Liver (tissue), 9 donors: ENCODE results near the gene YTHDF1. TPM values are rescaled to one million over a fixed set of nuclear protein-coding genes. Genes with fewer than 3 reads are reported as not detected.

Experiments used
- DNase-seq: peaks from one replicate; pipeline ENCODE4 v3.0.0-alpha.2; 2017; ENCODE audit warnings: low spot score
- H3K27ac ChIP-seq, 2 donors: one replicate each; pipeline ENCODE4 v1.7.0; 2013; ENCODE audit warnings: inconsistent platforms in 2 of 2, low read length in 2 of 2, control low read depth in 1 of 2, low read depth in 1 of 2, mild to moderate bottlenecking in 1 of 2
- H3K27me3 ChIP-seq, 4 donors: one replicate each; pipeline versions ENCODE4 v1.6.1 to v1.7.0; 2013; ENCODE audit warnings: low read length in 3 of 4, inconsistent platforms in 1 of 4, mild to moderate bottlenecking in 1 of 4, moderate library complexity in 1 of 4; ENCODE audit not compliant: control insufficient read depth in 4 of 4, insufficient read depth in 4 of 4
- H3K36me3 ChIP-seq, 4 donors: one replicate each; pipeline versions ENCODE4 v1.6.1 to v1.7.0; 2013; ENCODE audit warnings: low read length in 3 of 4, mild to moderate bottlenecking in 3 of 4, low read depth in 1 of 4, moderate library complexity in 1 of 4; ENCODE audit not compliant: control insufficient read depth in 4 of 4, insufficient read depth in 3 of 4
- H3K4me1 ChIP-seq, 4 donors: one replicate each; pipeline versions ENCODE4 v1.6.1 to v1.7.0; 2013; ENCODE audit warnings: low read length in 3 of 4, mild to moderate bottlenecking in 3 of 4, moderate library complexity in 1 of 4; ENCODE audit not compliant: control insufficient read depth in 4 of 4, insufficient read depth in 4 of 4
- H3K4me3 ChIP-seq, 3 donors: one replicate each; pipeline versions ENCODE4 v1.6.1 to v1.7.0; 2013; ENCODE audit warnings: low read length in 3 of 3, control low read depth in 1 of 3, low read depth in 1 of 3, mild to moderate bottlenecking in 1 of 3
- H3K9ac ChIP-seq, 2 donors: one replicate each; pipeline ENCODE4 v1.7.0; 2013; ENCODE audit warnings: low read length in 2 of 2, mild to moderate bottlenecking in 2 of 2, moderate library complexity in 2 of 2, control low read depth in 1 of 2, low read depth in 1 of 2
- H3K9me3 ChIP-seq, 4 donors: one replicate each; pipeline versions ENCODE4 v1.6.1 to v1.7.0; 2013; ENCODE audit warnings: low read length in 3 of 4; ENCODE audit not compliant: control insufficient read depth in 4 of 4
- ATF3 ChIP-seq: IDR thresholded peaks from 2 replicates; pipeline ENCODE4 v1.6.1; 2016; ENCODE audit warnings: antibody characterized with exemption
- EGR1 ChIP-seq, 2 donors: IDR thresholded peaks; 2 replicates each; pipeline ENCODE4 v1.6.1; 2016 to 2018; ENCODE audit warnings: antibody characterized with exemption in 2 of 2, low read depth in 2 of 2
- FOXA1 ChIP-seq: IDR thresholded peaks from 2 replicates; pipeline ENCODE4 v1.6.1; 2016; ENCODE audit warnings: antibody characterized with exemption
- FOXA2 ChIP-seq: IDR thresholded peaks from 2 replicates; pipeline ENCODE4 v1.6.1; 2016; ENCODE audit warnings: antibody characterized with exemption
- GABPA ChIP-seq, 2 donors: IDR thresholded peaks in 1 of 2; conservative IDR thresholded peaks in 1 of 2; 2 replicates each; pipeline ENCODE4 v1.6.1; 2016; ENCODE audit warnings: antibody characterized with exemption in 2 of 2, mild to moderate bottlenecking in 1 of 2, moderate library complexity in 1 of 2
- HNF4A ChIP-seq, 2 donors: conservative IDR thresholded peaks; 2 replicates each; pipeline ENCODE4 v1.6.1; 2016; ENCODE audit warnings: antibody characterized with exemption in 2 of 2, mild to moderate bottlenecking in 2 of 2
- HNF4G ChIP-seq: IDR thresholded peaks from 2 replicates; pipeline ENCODE4 v1.6.1; 2016; ENCODE audit warnings: antibody characterized with exemption
- JUND ChIP-seq, 2 donors: IDR thresholded peaks; 2 replicates each; pipeline ENCODE4 v1.6.1; 2016; ENCODE audit warnings: antibody characterized with exemption in 2 of 2
- NR2F2 ChIP-seq: IDR thresholded peaks from 2 replicates; pipeline ENCODE4 v1.6.1; 2016; ENCODE audit warnings: antibody characterized with exemption
- RAD21 ChIP-seq, 2 donors: IDR thresholded peaks; 2 replicates each; pipeline ENCODE4 v1.6.1; 2016; ENCODE audit warnings: antibody characterized with exemption in 2 of 2, mild to moderate bottlenecking in 2 of 2
- RXRA ChIP-seq, 2 donors: IDR thresholded peaks; 2 replicates each; pipeline ENCODE4 v1.6.1; 2017 to 2018; ENCODE audit warnings: antibody characterized with exemption in 2 of 2, mild to moderate bottlenecking in 1 of 2
- SP1 ChIP-seq: IDR thresholded peaks from 2 replicates; pipeline ENCODE4 v1.6.1; 2018; ENCODE audit warnings: antibody characterized with exemption, mild to moderate bottlenecking
- TAF1 ChIP-seq: conservative IDR thresholded peaks from 2 replicates; pipeline ENCODE4 v1.6.1; 2016; ENCODE audit warnings: antibody characterized with exemption, mild to moderate bottlenecking
- YY1 ChIP-seq: IDR thresholded peaks from 2 replicates; pipeline ENCODE4 v1.6.1; 2016; ENCODE audit warnings: antibody characterized with exemption, mild to moderate bottlenecking
- ZBTB33 ChIP-seq: IDR thresholded peaks from 2 replicates; pipeline ENCODE4 v1.6.1; 2016; ENCODE audit warnings: antibody characterized with exemption
- WGBS: extraction: QIAGEN DNeasy Blood & Tissue Kit; methylation state at CpG from one replicate; pipeline ENCODE4 v1.1.7; 2013; 5-methylcytosine and 5-hydroxymethylcytosine counted together
- polyA plus RNA-seq, 2 donors: library from polyadenylated mRNA; stranded (reverse) in 1 of 2; unstranded in 1 of 2; fragments of 200-250 nt in 1 of 2; fragments of >200 nt in 1 of 2; fragmentation: Nextera tagmentation in 1 of 2; extraction: Ambion mirVana in 1 of 2; gene quantifications; one replicate each; pipeline versions ENCODE4 v1.2.1 to v1.2.3, GENCODE V29; 2013 to 2015
- total RNA-seq, 2 donors: library from RNA; depleted of rRNA; stranded (reverse); fragments of >200 nt; gene quantifications; one replicate each; pipeline ENCODE4 v1.2.3, GENCODE V29; 2014
- TF ChIP-seq, protein P1 (sequence below): fragments of 150-350 bp; IDR thresholded peaks from 2 replicates; pipeline ENCODE4 v1.5.1; 2017; ENCODE audit warnings: improper control_type of control experiment, low read depth, low read length; ENCODE audit not compliant: missing input control
- donor health status: healthy.
- donor health status: healthy.
- donor health status: healthy.
- donor health status: healthy.
- donor health status: healthy.

Gene YTHDF1
- total and polyA plus RNA-seq, 4 donors: 6.8 to 19.5 (median 14.9) TPM

- TF ChIP-seq TAF1: no peak
- TF ChIP-seq NR2F2: no peak
These were observed 47.1 kb downstream of the YTHDF1 start (continued) for GRCh38 chr20:63168861-63169260.

- WGBS: 80% methylated on average over 23 of the region's 23 CpGs
- peaks cover 0 to 6% (median 4%) of the 10 kb centered on the region in 4 donors for H3K27me3 ChIP-seq
- DNase-seq: no peak
These were observed 47.9 kb downstream of the YTHDF1 start for GRCh38 chr20:63167918-63168520.

DNA sequence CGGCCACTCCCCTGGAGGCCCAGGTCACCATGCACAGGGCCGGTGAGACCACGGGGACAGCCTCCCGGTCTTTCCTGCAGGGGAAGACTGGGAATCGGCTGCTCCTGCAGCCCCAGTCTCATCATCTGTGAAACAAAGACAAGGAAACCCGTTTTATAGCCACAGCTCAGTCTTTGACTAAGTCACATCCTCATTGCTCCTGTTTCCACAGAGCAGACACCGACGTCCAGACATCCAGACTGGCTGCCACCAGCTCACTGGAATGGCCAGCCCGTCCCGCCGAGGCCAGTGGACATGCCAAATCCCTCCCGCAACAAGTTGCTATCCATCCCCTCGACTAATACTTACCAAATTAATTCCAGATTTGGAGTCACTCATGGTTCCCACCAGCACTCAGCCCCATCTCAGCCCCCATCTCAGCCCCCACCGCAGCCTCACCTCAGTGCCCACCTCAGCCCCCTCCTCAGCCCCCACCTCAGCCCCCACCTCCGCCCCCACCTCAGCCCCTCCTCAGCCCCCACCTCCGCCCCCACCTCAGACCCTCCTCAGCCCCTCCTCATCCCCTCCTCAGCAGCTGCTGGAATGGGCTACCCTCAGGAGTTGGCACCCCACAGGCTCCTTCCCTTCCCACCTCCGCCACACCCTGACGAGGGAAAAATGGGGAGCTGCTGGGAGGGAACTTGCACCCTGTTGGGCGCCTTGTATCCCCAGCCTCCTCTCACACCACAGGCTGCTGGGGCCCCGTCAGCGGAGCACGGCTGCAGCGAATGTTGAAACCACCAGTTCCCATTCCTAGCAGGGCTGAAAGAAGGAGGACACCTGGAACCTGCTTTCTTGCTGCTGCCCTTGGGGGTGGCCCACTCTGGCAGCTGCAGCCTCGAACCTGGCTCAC is 48.7 kb downstream of the YTHDF1 start:
- no peaks in the 10 kb centered on the region for H3K9me3 ChIP-seq
- H3K27ac ChIP-seq: no peak overlapping the region
- no peaks in the 10 kb centered on the region for H3K36me3 ChIP-seq
- WGBS: 67% methylated on average over 24 of the region's 24 CpGs
- DNase-seq: no peak
- H3K27me3 ChIP-seq: peaks cover 0 to 5% (median 0%) of the 10 kb centered on the region in 4 donors
- no peak overlapping the region for H3K4me3 ChIP-seq
- H3K9ac ChIP-seq: no peak overlapping the region
- H3K4me1 ChIP-seq: no peaks in the 10 kb centered on the region
- TF ChIP-seq ATF3 (no peak), HNF4A (conservative IDR thresholded peaks at IDR 0.05) (no peak), ZBTB33 (no peak), EGR1 (IDR thresholded peaks at IDR 0.05; ENCODE audit: low read depth in 2 of 2) (no peak), YY1 (no peak), HNF4G (no peak), FOXA1 (no peak), RXRA (IDR thresholded peaks at IDR 0.05) (no peak), JUND (IDR thresholded peaks at IDR 0.05) (no peak), RAD21 (IDR thresholded peaks at IDR 0.05) (no peak), FOXA2 (no peak), SP1 (no peak)

More at GRCh38 chr20:63167918-63168520, 47.9 kb downstream of the YTHDF1 start:
- Histone ChIP-seq H3K4me3 (no peak overlapping the region), H3K36me3 (no peaks in the 10 kb centered on the region), H3K9ac (no peak overlapping the region), H3K4me1 (no peaks in the 10 kb centered on the region), H3K9me3 (no peaks in the 10 kb centered on the region), H3K27ac (no peak overlapping the region)
- TF ChIP-seq FOXA1: no peak
- no peak for TF ChIP-seq HNF4A (conservative IDR thresholded peaks at IDR 0.05)
- TF ChIP-seq NR2F2: no peak
- no peak for TF ChIP-seq RAD21 (IDR thresholded peaks at IDR 0.05)
- TF ChIP-seq RXRA (IDR thresholded peaks at IDR 0.05): no peak
- no peak for TF ChIP-seq SP1
- no peak for TF ChIP-seq HNF4G
- TF ChIP-seq GABPA (IDR thresholded peaks at IDR 0.05 in 1 of 2, conservative IDR thresholded peaks at IDR 0.05 in 1 of 2): no peak
- TF ChIP-seq FOXA2: no peak
- no peak for TF ChIP-seq EGR1 (IDR thresholded peaks at IDR 0.05; ENCODE audit: low read depth in 2 of 2)
- TF ChIP-seq ZBTB33: no peak
- no peak for TF ChIP-seq TAF1
- TF ChIP-seq, protein P1, sequence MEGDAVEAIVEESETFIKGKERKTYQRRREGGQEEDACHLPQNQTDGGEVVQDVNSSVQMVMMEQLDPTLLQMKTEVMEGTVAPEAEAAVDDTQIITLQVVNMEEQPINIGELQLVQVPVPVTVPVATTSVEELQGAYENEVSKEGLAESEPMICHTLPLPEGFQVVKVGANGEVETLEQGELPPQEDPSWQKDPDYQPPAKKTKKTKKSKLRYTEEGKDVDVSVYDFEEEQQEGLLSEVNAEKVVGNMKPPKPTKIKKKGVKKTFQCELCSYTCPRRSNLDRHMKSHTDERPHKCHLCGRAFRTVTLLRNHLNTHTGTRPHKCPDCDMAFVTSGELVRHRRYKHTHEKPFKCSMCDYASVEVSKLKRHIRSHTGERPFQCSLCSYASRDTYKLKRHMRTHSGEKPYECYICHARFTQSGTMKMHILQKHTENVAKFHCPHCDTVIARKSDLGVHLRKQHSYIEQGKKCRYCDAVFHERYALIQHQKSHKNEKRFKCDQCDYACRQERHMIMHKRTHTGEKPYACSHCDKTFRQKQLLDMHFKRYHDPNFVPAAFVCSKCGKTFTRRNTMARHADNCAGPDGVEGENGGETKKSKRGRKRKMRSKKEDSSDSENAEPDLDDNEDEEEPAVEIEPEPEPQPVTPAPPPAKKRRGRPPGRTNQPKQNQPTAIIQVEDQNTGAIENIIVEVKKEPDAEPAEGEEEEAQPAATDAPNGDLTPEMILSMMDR: no peak
- no peak for TF ChIP-seq JUND (IDR thresholded peaks at IDR 0.05)
- TF ChIP-seq YY1: no peak
- no peak for TF ChIP-seq ATF3
